Measurements from ENCODE around the gene TMEM72. TPM values are rescaled to one million over a fixed set of nuclear protein-coding genes. Genes with fewer than 3 reads are reported as not detected.

TMEM72 gene
- total RNA-seq, 2 donors from 2014 or later: not detected

DNA sequence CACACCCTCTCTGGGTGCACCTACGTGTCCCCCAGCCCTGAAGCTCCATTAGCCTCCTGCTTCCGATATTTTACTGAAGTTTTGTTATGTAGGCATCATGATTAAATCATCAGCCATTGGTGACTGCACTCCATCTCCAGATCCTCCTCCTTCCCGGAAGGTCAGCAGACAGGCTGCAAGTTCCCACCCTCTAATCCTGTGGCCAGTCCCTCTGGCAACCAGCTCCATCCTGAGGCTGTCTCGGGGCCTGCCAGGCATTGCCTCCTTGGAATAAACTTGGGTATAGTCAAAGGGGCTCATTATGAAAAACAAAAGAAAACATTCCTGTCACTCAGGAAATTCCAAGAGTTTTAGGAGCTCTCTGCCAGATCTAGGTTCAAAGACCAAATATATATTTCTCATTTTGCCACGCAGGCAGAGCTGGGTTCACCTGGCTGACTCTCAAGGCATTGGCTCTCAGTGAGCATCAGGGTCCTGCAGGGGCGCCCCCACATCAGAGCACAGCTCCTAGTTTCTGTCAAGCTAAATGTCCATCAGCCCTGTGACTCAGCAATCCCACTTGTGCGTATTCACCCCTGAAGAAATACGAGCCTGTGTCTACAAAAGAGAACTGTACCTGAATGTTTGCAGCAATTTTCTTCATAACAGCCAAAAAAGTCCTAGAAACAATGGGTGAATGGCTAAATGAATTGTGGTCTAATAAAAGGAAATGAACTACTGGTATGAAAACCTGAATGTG is 27.4 kb upstream of the TMEM72 start:
- ATAC-seq: no peak
- H3K9me3 Mint-ChIP-seq: no peaks in the 10 kb centered on the region

DNA sequence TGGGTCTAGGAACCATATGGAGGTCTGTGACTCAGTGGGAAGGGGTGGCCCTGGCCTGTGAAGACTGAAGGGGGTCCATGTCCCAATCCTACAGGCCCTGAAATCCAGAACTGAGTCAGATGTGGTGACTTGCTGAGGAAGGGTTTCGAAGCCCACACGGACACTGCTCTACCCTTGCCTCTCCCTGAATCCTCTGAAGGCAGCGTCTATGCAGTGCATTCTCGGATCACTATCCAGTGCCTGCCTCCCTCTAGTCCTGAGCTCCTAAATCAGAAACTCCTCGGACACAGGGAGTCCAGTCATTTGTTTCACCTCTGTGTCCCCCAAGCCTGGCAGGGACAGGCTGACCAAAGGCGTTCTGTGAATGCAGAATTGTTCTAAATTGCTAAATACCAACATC is 25.4 kb upstream of the TMEM72 start:
- Mint-ChIP-seq H3K36me3 (no peaks in the 10 kb centered on the region), H3K9me3 (no peaks in the 10 kb centered on the region), H3K27ac (no peak overlapping the region)
- DNase-seq (ENCODE audit: low spot score in 2 of 2): no peak
- ATAC-seq: no peak

More for the DNA sequence above, 27.4 kb upstream of the TMEM72 start:
- no peak for DNase-seq (ENCODE audit: low spot score in 2 of 2)
- Mint-ChIP-seq H3K36me3 (no peaks in the 10 kb centered on the region), H3K27ac (no peak overlapping the region)

DNA sequence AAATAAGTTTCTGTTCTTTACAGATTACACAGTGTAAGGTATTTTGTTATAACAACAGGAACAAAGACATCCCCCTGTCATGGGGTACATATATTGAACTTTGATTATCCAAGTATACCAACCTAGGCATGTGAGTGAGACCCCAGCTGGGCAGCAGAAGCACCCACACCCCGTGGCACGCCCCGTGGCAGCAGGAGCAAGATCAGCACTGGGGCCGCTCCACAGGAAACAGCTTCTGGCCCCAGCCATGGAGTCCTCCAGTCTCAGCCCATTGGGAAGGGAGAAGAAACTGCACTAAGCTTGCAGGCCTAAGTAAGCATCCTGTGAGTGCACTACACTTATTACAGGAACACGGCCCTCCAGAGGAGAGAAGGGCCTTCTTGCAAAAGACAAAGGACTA is 24.2 kb upstream of the TMEM72 start:
- Mint-ChIP-seq H3K9me3 (no peaks in the 10 kb centered on the region), H3K27ac (no peak overlapping the region), H3K36me3 (no peaks in the 10 kb centered on the region)
- no peak for ATAC-seq
- DNase-seq (ENCODE audit: low spot score in 2 of 2): no peak

DNA sequence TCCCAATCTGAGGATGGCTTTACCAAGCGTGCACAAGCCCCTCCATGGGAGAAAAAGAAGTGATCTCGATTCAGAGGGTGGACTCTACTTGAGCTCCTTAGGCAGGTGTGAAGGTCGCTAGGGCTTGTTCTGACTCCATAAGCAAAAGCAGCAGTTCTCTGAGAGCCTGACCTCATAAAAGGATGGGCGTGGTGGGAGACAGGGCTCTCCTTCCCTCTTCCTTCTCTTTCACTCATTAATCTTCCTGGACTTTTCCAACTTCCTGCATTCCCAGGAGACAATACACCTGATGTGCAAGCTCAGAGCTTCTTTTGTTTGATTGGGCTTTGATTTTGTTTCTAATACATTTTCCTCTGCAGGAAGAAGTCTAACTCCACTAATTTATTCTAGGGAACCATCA is 22.3 kb upstream of the TMEM72 start:
- Mint-ChIP-seq H3K36me3 (no peaks in the 10 kb centered on the region), H3K9me3 (no peaks in the 10 kb centered on the region), H3K27ac (no peak overlapping the region)
- DNase-seq (ENCODE audit: low spot score in 2 of 2): no peak
- no peak for ATAC-seq

DNA sequence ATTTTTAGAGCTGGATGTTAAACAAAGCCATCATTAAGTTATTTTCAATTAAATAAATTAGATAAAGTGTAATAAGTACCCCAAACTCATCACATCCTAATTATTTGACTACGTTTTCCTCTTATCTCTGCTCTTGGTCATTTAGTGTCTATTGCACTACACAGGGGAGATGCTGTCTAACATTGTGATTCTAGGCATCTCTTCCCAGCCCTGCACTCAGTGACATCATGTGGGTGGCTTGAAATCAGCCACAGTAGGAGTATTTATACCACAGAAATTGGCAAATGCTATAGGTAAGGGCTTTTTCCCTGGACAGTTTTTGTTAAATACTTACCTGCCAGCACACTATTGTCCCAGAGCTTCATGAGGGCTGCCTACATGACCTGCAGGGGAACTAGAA is 21.3 kb upstream of the TMEM72 start:
- no peak for DNase-seq (ENCODE audit: low spot score in 2 of 2)
- Mint-ChIP-seq H3K36me3 (no peaks in the 10 kb centered on the region), H3K27ac (no peak overlapping the region), H3K9me3 (no peaks in the 10 kb centered on the region)
- no peak for ATAC-seq

DNA sequence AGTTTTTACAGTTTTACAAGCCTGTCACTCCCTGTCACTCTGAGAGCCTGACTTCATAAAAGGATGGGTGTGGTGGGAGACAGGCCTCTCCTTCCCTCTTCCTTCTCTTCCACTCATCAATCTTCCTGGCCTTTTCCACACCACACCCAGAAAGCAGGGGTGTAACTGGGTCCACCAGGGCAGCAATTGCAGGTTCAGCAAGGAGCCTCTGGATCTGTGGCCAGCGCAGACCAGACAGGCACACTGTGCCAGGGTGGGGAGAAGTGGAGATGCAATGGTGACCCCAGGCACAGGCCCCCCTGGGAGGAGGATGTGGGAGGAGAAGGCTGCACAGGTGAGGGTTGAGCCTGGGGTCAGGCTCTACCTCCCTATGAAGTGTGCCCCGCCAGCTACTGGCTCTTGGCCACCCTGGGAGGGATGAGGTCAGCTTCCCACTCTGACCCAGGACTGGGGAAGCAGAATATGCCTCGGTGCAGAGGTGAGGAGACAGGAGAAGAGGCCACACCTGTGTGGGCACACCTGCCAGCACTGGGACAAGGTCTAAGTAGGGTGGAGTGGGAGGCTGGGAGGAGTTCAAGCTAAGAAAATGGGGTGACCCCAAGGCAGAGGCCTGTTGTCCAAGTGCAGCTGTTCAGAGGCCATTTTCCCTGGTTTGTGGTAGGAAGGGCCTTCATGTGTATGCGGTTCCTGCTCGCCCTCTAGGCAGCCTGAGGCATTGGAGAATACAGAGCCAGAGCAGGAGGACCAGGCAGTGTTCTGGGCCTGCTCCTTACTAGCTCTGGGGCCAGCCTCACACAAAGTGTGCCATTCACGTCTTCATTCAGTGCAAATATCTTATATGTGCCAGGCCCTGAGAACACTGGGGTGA is 20.2 kb upstream of the TMEM72 start:
- no peak for ATAC-seq
- no peak for DNase-seq (ENCODE audit: low spot score in 2 of 2)
- Mint-ChIP-seq H3K27ac (no peak overlapping the region), H3K36me3 (no peaks in the 10 kb centered on the region), H3K9me3 (no peaks in the 10 kb centered on the region)

DNA sequence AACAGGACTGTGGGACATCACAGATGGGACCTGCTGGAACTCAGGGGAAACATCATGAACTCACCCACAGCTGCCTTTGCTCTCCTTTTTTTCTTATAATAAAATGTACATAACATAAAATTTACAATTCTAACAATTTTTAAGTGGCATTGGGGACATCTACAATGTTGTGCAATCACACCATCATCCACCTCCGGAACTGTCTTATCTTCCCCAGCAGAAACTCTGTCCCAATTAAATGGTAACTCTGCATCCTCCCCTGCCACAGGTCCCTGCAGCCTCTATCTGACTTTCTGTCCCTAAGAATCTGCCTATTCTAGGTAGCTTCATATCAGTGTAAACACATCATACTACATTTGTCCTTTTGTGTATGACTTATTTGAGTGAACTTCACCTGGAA is 19.4 kb upstream of the TMEM72 start:
- ATAC-seq: no peak
- Mint-ChIP-seq H3K36me3 (no peaks in the 10 kb centered on the region), H3K9me3 (no peaks in the 10 kb centered on the region), H3K27ac (no peak overlapping the region)
- DNase-seq (ENCODE audit: low spot score in 2 of 2): no peak

DNA sequence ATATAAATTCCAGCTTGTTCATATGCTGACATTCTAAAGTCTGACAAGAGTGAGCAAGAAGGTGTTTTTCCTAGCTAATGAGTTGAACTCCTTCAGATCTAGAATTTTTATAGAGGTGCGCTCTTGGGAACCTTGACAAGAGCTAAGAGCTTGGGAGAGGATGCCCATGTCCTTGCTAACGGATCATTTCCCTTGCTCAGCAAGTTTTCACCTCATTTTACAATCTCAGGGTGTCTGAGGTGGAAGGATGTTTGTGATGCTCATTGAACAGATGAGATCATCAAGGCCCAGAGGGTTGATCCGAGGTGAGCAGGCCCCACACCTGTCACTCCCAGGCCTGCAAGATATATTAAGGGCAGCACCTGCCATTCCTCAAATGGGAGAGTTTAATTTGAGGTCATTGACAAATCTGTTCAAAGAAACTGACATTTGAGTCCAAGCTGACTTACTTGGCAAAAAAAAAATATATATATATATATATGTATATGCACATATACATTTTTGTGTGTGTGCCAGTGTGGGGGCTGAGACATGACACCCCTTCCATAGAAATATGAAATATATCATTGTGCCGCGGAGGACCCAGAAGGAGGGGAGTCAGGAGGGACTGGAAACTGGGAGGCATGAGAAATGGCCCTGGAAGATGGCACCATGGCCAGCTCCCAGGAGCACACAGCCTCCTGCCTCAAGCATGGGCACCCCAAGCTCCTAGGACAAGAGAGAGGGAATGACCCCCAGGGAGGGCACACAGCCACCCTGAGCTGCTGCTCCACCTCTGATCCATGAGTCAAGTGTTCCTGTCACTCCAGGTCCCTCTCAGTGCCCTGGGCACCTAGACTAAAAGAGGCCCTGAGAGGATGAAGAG is 17.3 kb upstream of the TMEM72 start:
- H3K36me3 Mint-ChIP-seq: no peaks in the 10 kb centered on the region
- DNase-seq (ENCODE audit: low spot score in 2 of 2) (no peak), ATAC-seq (no peak)
- H3K27ac Mint-ChIP-seq: no peak overlapping the region
- no peaks in the 10 kb centered on the region for H3K9me3 Mint-ChIP-seq

DNA sequence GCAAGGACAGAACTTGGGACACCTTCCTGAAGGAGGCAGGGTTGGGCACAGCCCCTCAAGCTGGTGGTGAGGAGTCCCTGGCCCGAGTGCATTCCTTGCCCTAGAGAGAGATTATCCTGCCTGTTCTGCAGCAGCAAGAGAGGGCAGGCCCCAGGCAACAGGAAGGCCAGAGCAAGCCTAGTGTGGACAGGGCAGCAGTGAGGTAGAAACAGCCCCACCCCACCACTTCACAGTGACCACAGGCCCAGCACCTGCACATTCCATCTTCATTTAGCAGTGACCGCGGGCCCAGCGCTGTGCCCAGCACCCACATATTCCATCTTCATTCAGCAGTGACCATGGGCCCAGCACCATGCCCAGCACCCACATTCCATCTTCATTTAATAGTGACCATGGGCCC is 16.4 kb upstream of the TMEM72 start:
- no peaks in the 10 kb centered on the region for H3K36me3 Mint-ChIP-seq
- H3K27ac Mint-ChIP-seq: no peak overlapping the region
- no peak for DNase-seq (ENCODE audit: low spot score in 2 of 2)
- no peak for ATAC-seq
- no peaks in the 10 kb centered on the region for H3K9me3 Mint-ChIP-seq

DNA sequence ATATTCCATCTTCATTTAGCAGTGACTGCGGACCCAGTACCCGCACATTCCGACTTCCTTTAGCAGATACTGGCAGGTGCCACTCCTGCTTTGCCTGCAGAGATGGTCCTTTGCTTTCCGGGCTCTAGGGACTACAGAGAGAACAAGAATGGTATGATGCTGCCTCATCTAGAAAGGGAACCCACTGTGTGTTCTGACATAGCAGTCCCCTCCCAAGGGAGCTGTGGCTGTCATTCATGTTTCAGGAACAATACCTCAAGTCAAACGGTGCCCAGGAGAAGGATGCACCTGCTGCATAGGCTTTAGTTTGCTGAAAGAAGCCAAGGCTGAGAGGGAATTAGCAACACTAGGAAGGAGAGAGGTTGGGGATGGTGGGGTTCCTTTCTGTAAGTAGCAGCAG is 15.9 kb upstream of the TMEM72 start:
- no peaks in the 10 kb centered on the region for H3K36me3 Mint-ChIP-seq
- DNase-seq (ENCODE audit: low spot score in 2 of 2) (no peak), ATAC-seq (no peak)
- H3K9me3 Mint-ChIP-seq: no peaks in the 10 kb centered on the region
- H3K27ac Mint-ChIP-seq: no peak overlapping the region

DNA sequence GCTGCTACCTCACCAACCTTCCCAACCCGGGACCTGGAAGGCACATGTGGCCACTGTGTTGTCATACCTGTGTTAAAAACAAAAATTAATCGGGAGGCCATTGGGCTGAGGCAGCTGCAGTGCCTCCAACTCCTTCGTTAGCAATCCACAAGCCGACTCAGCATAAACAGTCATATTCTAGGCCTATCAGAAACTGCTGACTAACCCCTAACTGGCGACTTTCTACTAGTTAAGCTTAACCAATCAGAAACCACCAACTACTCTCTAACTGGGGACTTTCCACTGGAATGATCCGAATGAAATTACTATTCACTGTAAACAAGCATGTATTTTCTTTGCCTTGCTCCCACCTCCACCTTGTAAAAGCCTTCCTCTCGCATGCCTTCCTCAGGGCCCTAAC is 14.1 kb upstream of the TMEM72 start:
- no peaks in the 10 kb centered on the region for H3K36me3 Mint-ChIP-seq

DNA sequence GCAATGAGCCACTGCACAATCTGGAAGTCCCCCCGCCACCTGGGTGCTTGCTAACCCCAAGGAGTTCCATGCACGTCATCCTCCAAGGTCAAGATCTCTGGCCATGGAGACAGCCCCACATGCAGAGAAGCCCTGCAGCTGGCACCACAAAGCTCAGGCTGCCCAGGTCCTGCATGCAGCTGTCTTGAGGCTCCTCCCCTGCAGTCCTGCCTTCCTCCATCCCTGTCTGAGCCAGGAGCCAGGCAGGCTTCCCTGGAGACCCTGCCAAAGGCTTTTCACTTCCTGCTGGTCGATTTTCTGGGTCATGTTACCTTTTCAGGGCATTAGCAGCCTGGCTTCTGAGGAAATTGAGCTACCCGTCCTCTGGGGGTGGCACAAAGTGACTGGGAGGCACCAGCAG is 12.5 kb upstream of the TMEM72 start:
- H3K9me3 Mint-ChIP-seq: no peaks in the 10 kb centered on the region
- no peak overlapping the region for H3K27ac Mint-ChIP-seq
- ATAC-seq (no peak), DNase-seq (ENCODE audit: low spot score in 2 of 2) (no peak)
- H3K36me3 Mint-ChIP-seq: no peaks in the 10 kb centered on the region

More for the DNA sequence above, 14.1 kb upstream of the TMEM72 start:
- DNase-seq (ENCODE audit: low spot score in 2 of 2) (no peak), ATAC-seq (no peak)
- no peaks in the 10 kb centered on the region for H3K9me3 Mint-ChIP-seq
- H3K27ac Mint-ChIP-seq: no peak overlapping the region

DNA sequence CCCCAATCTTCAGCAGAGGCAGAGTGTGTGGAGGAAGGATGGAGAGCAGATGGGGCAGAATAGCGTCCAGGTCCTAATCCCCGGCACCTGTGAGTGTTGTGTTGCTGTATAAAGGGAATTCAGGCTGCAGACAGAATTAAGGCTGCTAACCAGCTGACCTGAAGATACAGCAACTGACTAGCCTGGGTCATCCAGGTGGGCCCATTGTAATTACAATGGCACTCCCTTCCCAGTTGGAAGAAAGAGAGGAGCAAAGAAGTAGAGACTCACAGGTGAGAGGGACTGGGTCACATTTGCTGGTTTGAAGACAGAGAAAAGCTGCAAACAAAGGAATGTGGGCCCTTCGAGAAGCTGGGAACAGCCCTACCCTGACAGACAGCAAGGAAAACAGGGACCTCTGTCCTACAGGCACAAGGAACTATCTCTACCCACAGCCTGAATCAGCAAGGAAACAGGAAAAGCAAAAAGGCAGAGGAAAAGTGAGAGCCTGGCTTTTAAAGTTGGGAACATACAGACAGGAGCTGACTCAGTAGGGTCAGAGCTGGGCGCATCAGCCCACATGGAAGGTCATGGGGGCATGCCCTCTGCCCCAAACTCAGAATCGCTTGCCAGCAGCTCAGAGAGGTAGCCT is 11.6 kb upstream of the TMEM72 start:
- Mint-ChIP-seq H3K9me3 (no peaks in the 10 kb centered on the region), H3K27ac (no peak overlapping the region), H3K36me3 (no peaks in the 10 kb centered on the region)
- DNase-seq (ENCODE audit: low spot score in 2 of 2) (no peak), ATAC-seq (no peak)

DNA sequence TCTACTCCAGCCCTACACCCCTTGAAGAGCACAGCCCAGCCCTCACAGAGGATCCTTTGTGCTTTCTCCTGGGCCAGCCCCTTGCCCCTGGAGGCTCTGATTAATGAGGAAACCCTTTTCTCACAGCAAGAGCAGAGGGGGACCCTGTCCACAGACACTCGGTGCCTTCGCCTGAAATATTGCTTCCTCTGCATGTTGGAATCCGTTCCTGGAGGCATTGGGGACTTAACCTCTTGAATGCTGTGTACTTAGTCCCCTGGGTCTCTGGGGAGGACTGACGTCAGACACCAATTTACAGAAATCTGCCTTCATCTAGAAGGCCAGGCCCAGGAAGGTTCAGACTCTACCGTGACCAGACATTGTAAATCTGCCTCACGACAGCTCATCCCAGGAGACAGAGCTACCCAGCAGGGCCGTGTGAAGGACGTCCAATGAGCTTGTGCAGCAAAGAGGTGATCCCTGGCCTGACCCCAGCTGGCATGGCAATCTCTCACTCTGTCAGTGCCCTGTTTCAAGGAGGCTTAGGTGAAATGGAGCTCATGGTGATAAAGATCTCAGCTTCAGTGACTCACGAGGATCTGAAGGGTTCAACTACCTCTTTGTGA is 8.1 kb upstream of the TMEM72 start:
- Mint-ChIP-seq H3K27ac (no peak overlapping the region), H3K36me3 (no peaks in the 10 kb centered on the region), H3K9me3 (no peaks in the 10 kb centered on the region)
- DNase-seq (ENCODE audit: low spot score in 2 of 2) (no peak), ATAC-seq (no peak)

DNA sequence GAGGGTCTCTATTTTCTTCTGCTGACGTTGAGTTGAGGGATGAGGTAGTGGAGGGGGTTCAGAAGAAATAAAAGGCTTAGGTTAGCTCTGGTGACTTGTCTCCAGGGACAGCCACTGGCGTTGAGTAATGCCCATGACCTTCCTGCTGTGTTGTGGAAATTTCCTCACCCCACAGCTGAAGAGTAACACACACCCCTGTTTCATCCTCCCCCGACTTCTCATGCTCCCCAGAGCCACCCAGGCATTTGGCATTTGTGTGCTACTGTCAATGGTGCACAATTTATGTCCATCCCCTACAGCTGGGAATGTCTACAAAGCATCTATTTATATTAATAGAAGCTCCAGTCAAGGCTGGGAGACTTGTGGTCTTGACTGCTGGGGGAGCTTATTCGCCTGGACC is 4.7 kb upstream of the TMEM72 start:
- Mint-ChIP-seq H3K9me3 (no peaks in the 10 kb centered on the region), H3K36me3 (no peaks in the 10 kb centered on the region), H3K27ac (no peak overlapping the region)
- ATAC-seq (no peak), DNase-seq (ENCODE audit: low spot score in 2 of 2) (no peak)

DNA sequence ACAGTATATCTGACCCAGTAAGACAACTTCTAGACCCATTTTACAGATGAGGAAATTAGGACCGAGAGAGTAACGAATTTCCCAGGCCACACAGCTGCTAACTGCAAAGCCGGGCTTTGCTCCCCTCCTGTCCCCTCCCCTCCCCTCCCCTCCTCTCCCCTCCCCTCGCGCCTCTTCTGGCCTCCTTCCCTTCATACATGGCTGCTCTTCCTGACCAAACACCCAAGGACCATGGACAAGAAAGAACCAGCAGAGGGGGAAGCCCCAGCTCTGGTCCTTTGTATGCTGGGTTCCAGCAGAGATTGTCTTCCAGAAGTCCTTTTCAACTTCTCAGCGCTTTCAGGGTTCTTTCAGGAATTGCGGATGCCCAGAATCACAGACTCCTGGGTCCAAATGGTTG is 3.6 kb upstream of the TMEM72 start:
- Mint-ChIP-seq H3K9me3 (no peaks in the 10 kb centered on the region), H3K36me3 (no peaks in the 10 kb centered on the region), H3K27ac (no peak overlapping the region)
- no peak for DNase-seq (ENCODE audit: low spot score in 2 of 2)
- ATAC-seq: no peak

All from activated naive CD4-positive, alpha-beta T cell treated with anti-CD3 and anti-CD28 coated beads, Interleukin-2, amount 50 U/mL, for 72 hours (primary cell).